Measurements from ENCODE around the gene MRPL52. TPM values are rescaled to one million over a fixed set of nuclear protein-coding genes. Genes with fewer than 3 reads are reported as not detected.

MRPL52 gene
- total RNA-seq, 2 donors from 2014 or later = 192 to 204 TPM

GRCh38 chr14:22837750-22838538 lies 8.3 kb downstream of the MRPL52 start:
- peak; percentile 78 for DNase-seq
- peak overlapping the region; percentile 100 for H3K4me3 Mint-ChIP-seq

GRCh38 chr14:22838631-22839041 lies 8.9 kb downstream of the MRPL52 start:
- Mint-ChIP-seq H3K27me3 (ENCODE audit: insufficient read depth) (no peaks in the 10 kb centered on the region), H3K36me3 (ENCODE audit: low read depth) (peaks cover 56% of the 10 kb centered on the region), H3K4me3 (peak overlapping the region; percentile 100), H3K4me1 (peaks cover 19% of the 10 kb centered on the region), H3K27ac (peak overlapping the region; percentile 89), H3K9me3 (no peaks in the 10 kb centered on the region)
- WGBS, 2 experiments (ENCODE audit: insufficient coverage in 1 of 2, insufficient read length in 1 of 2) = 78% methylated on average over 6 of the region's 6 CpGs; no CpG with 5 or more reads in 1 of the 2 experiments
- Histone ChIP-seq H3K4me3 (ENCODE audit: low read length) (peak overlapping the region; percentile 95), H3K9ac (ENCODE audit: extremely low read depth, low read length, poor library complexity, severe bottlenecking) (peak overlapping the region; percentile 98), H3K4me1 (ENCODE audit: control insufficient read depth, insufficient read depth, low read length) (peaks cover 7% of the 10 kb centered on the region), H3K36me3 (ENCODE audit: control insufficient read depth, insufficient read depth, low read length) (peaks cover 60% of the 10 kb centered on the region), H3K27me3 (ENCODE audit: control insufficient read depth, insufficient read depth, low read length, poor library complexity, severe bottlenecking) (no peaks in the 10 kb centered on the region), H3K27ac (ENCODE audit: low read depth, low read length) (no peak overlapping the region), H3K9me3 (ENCODE audit: control insufficient read depth, low read length) (no peaks in the 10 kb centered on the region)
- no peak for DNase-seq
- TF ChIP-seq CTCF (conservative IDR thresholded peaks at IDR 0.05) = no peak

More at GRCh38 chr14:22837750-22838538, 8.3 kb downstream of the MRPL52 start:
- H3K36me3 Mint-ChIP-seq (ENCODE audit: low read depth) = peaks cover 53% of the 10 kb centered on the region
- H3K27me3 ChIP-seq (ENCODE audit: control insufficient read depth, insufficient read depth, low read length, poor library complexity, severe bottlenecking) = no peaks in the 10 kb centered on the region
- WGBS, 2 experiments (ENCODE audit: insufficient coverage in 1 of 2, insufficient read length in 1 of 2) = 24 to 54% methylated on average over 5 to 23 of the region's 25 CpGs
- H3K4me3 ChIP-seq (ENCODE audit: low read length) = peak overlapping the region; percentile 95
- H3K4me1 Mint-ChIP-seq = peaks cover 19% of the 10 kb centered on the region
- no peak overlapping the region for H3K27ac ChIP-seq (ENCODE audit: low read depth, low read length)
- peak overlapping the region; percentile 98 for H3K9ac ChIP-seq (ENCODE audit: extremely low read depth, low read length, poor library complexity, severe bottlenecking)
- peaks cover 7% of the 10 kb centered on the region for H3K4me1 ChIP-seq (ENCODE audit: control insufficient read depth, insufficient read depth, low read length)
- H3K36me3 ChIP-seq (ENCODE audit: control insufficient read depth, insufficient read depth, low read length) = peaks cover 60% of the 10 kb centered on the region
- H3K27me3 Mint-ChIP-seq (ENCODE audit: insufficient read depth) = no peaks in the 10 kb centered on the region
- peak overlapping the region; percentile 89 for H3K27ac Mint-ChIP-seq
- no peak for TF ChIP-seq CTCF (conservative IDR thresholded peaks at IDR 0.05)
- H3K9me3 ChIP-seq (ENCODE audit: control insufficient read depth, low read length) = no peaks in the 10 kb centered on the region
- no peaks in the 10 kb centered on the region for H3K9me3 Mint-ChIP-seq

GRCh38 chr14:22839159-22839779 lies 9.6 kb downstream of the MRPL52 start:
- H3K9me3 Mint-ChIP-seq = no peaks in the 10 kb centered on the region
- peak overlapping the region; percentile 98 for H3K9ac ChIP-seq (ENCODE audit: extremely low read depth, low read length, poor library complexity, severe bottlenecking)
- H3K27me3 ChIP-seq (ENCODE audit: control insufficient read depth, insufficient read depth, low read length, poor library complexity, severe bottlenecking) = no peaks in the 10 kb centered on the region
- H3K27ac Mint-ChIP-seq = peak overlapping the region; percentile 16
- peak overlapping the region; percentile 100 for H3K4me3 Mint-ChIP-seq
- WGBS, 2 experiments (ENCODE audit: insufficient coverage in 1 of 2, insufficient read length in 1 of 2) = 88 to 93% methylated on average over 5 to 6 of the region's 6 CpGs
- peaks cover 57% of the 10 kb centered on the region for H3K36me3 ChIP-seq (ENCODE audit: control insufficient read depth, insufficient read depth, low read length)
- H3K36me3 Mint-ChIP-seq (ENCODE audit: low read depth) = peaks cover 56% of the 10 kb centered on the region
- H3K9me3 ChIP-seq (ENCODE audit: control insufficient read depth, low read length) = no peaks in the 10 kb centered on the region
- no peak for DNase-seq
- TF ChIP-seq CTCF (conservative IDR thresholded peaks at IDR 0.05) = no peak
- H3K4me3 ChIP-seq (ENCODE audit: low read length) = peak overlapping the region; percentile 95
- H3K27me3 Mint-ChIP-seq (ENCODE audit: insufficient read depth) = no peaks in the 10 kb centered on the region
- H3K4me1 Mint-ChIP-seq = peaks cover 19% of the 10 kb centered on the region
- H3K27ac ChIP-seq (ENCODE audit: low read depth, low read length) = no peak overlapping the region
- H3K4me1 ChIP-seq (ENCODE audit: control insufficient read depth, insufficient read depth, low read length) = peaks cover 7% of the 10 kb centered on the region
